ENCODE results near the gene DSCAML1.

The DSCAML1 gene

DNA sequence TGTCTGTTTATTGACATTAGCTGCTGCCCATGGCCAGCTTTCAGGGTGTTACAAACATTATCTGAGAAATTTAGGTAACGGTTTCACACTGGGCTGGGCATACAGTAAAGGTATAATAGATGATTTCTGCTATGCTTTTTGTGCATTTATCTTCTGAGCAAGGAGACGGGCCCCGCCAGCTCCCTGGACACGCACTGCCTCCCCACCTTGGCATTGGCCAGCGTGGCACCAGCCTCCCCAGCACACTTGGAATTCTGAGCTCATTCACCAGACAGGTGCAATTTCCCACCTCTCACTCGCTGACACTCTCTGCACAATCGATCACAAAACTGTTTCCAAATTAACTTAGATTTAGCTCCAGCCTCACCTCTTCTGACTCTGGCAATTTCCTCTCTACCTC, 246.6 kb downstream of the DSCAML1 start:
- no peak for DNase-seq (ENCODE audit: low read depth, low spot score)

DNA sequence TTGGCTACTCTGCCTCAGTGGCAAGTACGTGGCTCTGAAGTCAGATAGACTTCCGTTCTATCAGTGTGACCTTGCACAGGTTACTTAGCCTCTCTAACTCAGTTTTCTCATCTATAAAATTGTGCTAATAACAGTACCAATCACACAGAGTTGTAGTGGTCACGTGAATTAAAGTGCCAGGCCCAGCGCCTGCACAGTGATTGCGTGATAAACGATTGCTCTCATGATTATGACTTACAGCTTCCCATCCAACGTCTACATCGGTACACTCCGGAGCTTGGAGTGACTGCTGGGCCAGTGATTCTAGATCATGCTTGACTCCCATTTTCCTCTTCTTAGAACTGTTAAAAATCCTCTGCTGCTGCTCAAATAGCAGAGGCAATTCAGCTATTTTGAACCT, 247.6 kb downstream of the DSCAML1 start:
- no peak for DNase-seq (ENCODE audit: low read depth, low spot score)

GRCh38 chr11:117548876-117549275, 248.1 kb downstream of the DSCAML1 start:
- DNase-seq (ENCODE audit: low read depth, low spot score) = no peak

GRCh38 chr11:117547946-117548345, 249.1 kb downstream of the DSCAML1 start:
- no peak for DNase-seq (ENCODE audit: low read depth, low spot score)

DNA sequence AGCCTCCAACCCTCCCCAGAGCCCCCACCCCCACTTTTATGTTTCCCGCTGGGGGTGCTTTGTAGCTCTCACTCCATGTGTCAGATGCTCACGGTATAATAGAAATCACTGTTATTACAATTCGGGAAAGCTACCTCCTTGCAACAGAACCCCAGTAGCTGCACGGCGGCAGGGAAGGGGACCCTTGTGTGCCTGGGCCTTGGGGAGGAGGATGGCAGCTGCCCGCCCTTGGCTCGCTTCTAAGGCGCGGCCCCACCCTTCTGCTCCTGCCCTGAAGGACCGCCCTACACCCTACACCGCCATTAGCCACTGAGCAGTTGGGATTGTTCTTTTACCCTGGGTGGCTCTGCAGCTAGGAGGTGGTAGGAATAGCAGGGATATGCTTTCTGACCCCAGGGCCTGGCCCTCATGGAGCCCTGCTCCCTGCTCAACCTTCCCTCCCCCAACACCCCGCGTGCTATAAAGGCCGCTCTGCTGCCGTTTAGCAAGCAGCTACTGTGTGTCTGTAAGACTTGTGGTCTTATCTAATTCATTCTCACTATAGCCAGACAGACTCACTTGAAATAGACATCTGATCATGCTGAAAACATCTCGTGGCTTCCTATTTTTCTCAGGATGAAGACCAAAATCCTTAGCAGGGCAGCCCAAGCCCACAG, 249.7 kb downstream of the DSCAML1 start:
- no peak for DNase-seq (ENCODE audit: low read depth, low spot score)

GRCh38 chr11:117546431-117547194, 250.4 kb downstream of the DSCAML1 start:
- DNase-seq (ENCODE audit: low read depth, low spot score) = no peak

DNA sequence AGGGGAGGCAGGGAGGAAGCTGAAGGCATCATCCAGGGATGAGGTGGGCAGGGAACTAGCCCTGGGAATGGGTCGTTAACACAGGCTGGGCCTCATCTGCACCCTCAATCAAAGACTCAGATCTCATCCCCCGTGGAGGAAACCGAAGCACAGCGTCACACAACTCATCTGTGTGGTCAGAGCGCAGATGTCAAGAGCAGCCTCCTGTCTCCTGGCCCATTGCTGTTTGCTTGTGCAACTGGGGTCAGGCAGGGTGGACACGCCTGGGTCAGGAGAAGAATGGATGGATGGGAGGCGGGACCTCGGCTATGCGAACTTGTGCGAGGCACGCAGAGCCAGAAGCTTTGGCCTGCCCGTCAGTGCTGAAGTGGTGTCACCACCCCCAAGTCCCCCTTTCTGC, 251.3 kb downstream of the DSCAML1 start:
- no peak for DNase-seq (ENCODE audit: low read depth, low spot score)

- no peak for DNase-seq (ENCODE audit: low read depth, low spot score)
These were observed 252.8 kb downstream of the DSCAML1 start for GRCh38 chr11:117544130-117544800.

- no peak for DNase-seq (ENCODE audit: low read depth, low spot score)
These were observed 255.8 kb downstream of the DSCAML1 start for GRCh38 chr11:117541211-117541610.

DNA sequence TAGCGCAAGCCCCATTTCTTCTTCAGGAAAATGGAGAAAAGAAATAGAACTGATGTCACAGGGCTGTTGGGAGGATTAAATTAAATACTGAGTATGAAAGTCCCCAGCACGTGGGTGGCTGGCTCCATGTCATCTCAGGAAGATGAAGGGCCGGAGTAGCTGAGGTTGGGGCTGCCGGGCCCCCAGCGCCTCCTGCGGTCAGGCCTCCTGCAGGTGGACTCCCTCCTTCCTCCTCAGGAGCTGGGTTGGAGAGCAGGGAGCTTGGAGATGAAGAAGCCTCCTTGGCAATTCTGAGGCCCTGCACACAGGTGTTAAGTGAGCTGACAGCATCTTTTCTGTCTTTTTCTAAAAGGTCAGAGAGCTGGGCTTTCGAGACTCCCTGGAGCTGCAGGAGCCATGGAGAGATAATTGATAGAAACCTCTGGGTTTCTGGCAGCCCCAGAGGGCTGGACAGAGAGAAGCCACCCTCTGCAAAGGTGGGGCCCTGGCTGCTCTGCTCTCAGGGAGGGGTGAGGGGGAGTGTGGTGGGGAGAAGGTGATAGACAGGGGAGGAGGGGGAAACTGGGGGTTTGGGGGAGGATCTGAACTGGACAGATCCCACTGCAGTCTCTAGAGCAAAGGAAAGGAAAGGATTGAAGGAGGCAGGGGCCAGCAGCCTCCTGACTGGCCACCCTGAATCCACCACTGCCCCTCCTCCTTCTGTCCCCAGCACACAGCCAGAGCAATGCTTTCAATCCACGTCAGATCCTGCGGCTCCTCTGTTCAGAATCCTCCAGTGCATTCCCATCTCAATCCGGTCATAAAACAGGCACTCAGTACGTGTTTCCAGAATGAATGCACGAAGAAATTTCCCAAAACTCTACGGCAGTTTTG, 258.5 kb downstream of the DSCAML1 start:
- DNase-seq (ENCODE audit: low read depth, low spot score) = no peak

DNA sequence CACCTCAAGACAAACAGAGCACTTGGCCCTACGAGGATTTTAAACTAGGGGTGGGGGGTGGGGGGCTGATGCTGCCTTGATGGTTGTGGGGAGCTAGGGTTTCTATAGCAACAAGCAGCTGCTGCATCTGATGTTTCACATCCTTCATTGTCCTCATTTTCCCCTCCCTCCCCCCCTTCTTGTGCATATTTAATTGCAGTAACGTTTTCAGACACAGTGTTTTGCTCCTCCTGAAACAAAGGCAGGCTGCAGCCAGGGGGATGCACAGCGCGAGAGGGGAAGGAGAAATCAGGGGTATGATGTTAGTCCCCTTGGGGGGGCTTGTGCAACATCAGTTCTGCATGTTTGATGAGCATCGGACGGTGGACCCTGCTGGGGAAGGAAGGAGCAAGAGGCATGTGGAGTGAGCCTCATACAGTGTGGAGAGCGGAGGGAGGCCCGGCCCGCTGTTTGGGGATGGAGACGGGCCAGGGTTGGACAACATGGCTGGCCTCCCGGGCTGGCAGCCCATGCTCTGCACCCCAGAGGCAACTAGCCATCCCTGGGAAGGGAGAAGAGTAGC, 261.1 kb downstream of the DSCAML1 start:
- DNase-seq (ENCODE audit: low read depth, low spot score) = no peak

DNA sequence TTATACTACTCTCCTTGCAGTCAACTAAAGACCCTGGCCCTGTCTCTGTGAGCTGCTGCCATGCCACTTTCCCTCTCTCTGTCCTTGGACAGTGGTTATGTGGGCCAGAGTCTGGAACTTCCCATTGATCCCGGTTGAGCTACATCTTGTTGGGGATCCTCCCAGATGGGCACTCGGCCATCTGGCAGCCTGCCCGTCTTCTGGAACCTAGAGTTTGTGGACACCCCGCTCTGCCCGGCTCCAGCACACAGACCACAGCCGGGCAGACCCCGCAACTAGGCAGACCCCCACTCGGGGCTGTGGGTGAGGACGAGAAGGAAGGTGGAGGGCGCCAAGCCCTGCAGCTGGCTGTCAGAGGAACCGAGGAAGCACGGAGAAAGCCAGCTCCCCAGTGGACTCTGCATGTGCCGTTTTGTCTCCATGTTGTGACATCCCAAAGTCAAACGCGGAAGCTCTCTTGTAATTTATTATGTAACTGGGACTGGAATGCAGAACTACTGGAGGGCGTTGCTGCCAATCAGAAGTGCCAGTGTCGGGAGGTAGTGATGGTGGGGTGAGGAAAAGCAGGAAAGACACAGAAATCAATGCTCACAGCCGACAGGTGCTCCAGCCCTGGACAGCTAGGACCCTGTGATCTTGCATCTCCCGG, 261.7 kb downstream of the DSCAML1 start:
- DNase-seq (ENCODE audit: low read depth, low spot score) = no peak

DNA sequence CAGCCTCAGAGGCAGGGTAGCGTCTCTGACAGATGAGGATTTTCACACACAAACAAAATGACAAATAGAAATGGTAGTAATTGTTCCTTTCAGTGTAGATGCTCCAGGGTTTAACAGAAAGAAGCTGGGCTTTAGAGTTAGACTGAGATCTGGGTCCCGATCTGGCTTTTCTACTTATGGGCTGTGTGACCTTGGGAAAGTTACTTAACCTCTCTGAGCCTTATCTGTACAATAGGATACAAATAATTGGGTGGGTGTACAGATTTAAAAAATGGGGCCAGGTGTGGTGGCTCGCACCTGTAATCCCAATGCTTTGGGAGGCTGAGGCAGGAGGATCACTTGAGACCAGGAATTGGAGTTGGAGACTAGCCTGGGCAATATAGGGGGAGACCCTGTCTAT, 264.4 kb downstream of the DSCAML1 start:
- no peak for DNase-seq (ENCODE audit: low read depth, low spot score)

- DNase-seq (ENCODE audit: low read depth, low spot score) = no peak
These were observed 267.2 kb downstream of the DSCAML1 start for GRCh38 chr11:117529816-117530215.

GRCh38 chr11:117528097-117528721, 268.8 kb downstream of the DSCAML1 start:
- no peak for DNase-seq (ENCODE audit: low read depth, low spot score)

DNA sequence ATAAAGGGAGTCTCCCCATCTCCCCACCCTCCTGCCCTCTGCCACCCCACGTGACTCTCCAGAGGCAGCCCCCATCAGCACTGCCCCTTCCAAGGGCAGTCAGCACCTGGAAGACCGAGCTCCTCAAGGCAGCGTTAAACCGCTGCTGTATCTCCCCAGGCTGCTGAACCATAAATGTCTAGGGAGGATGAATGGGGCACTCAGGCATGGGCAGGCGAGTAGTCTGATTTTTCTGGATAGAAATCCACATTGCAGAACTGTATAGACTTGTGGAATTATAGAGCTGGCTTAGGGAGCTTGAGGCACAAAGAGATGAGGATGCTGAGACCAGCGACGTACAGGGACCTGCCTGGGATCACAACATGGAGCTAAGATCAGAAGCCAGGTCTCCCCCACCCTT, 269.7 kb downstream of the DSCAML1 start:
- DNase-seq (ENCODE audit: low read depth, low spot score) = no peak

DNA sequence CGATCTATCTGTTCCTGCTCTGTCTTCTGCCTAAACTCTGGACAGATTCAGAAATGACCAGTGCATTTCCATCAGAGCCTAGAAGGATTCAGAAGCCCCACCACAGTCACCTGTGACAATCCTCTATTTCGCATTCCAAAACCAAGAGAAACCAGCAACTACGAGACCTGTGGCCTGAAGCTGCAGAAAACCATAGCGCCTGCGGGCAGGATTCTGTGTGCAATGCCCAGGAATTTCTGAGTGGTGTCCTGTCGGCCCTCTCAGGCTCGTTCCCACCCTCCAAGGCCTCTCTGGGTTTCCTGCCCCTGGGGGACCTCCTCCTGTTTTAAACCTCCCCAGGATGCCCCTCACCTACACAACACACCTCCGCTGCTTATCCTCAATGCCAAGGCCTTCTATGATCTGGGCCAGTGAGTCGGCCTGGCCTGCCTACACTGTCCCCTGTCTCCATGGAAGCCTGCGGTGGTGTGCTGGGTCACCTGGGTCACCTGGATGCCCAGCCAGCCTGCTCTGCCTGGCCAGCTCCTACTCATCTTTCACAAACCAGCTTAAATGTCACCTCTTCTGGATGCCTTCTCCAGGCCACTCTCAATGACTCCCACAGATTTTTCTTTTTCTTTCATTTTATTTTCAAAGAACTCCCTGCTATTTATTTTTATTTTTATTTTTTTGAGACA, 271.0 kb downstream of the DSCAML1 start:
- no peak for DNase-seq (ENCODE audit: low read depth, low spot score)

GRCh38 chr11:117524468-117525183, 272.4 kb downstream of the DSCAML1 start:
- DNase-seq (ENCODE audit: low read depth, low spot score) = no peak

GRCh38 chr11:117523680-117524079, 273.3 kb downstream of the DSCAML1 start:
- DNase-seq (ENCODE audit: low read depth, low spot score) = no peak

Data from brain pericyte (primary cell).